ENCODE data around the gene PPARG.
"Not testable (repeated sequence)": the region's sequence is repeated elsewhere in the genome, so short reads cannot be mapped to it uniquely, and the experiment has no call there.

PPARG gene

GRCh38 chr3:12278566-12278965 lies 10.3 kb upstream of the PPARG start:
- DNase-seq (ENCODE audit: low read depth) = no peak
- H3K4me3 ChIP-seq (ENCODE audit: low read depth, low read length) = no peak overlapping the region
- in situ Hi-C loops (cut with HindIII; ENCODE audit: low sequenced_read_pairs) = no loop called here
- no peak for TF ChIP-seq CTCF (IDR thresholded peaks at IDR 0.05; ENCODE audit: low read depth, low read length, missing control alignments)

- in situ Hi-C loops (cut with HindIII; ENCODE audit: low sequenced_read_pairs) = no loop called here
- DNase-seq (ENCODE audit: low read depth) = no peak
- no peak for TF ChIP-seq CTCF (IDR thresholded peaks at IDR 0.05; ENCODE audit: low read depth, low read length, missing control alignments)
- H3K4me3 ChIP-seq (ENCODE audit: low read depth, low read length) = no peak overlapping the region
Measured at GRCh38 chr3:12279591-12280326, 9.1 kb upstream of the PPARG start.

GRCh38 chr3:12280357-12280806 lies 8.5 kb upstream of the PPARG start:
- H3K4me3 ChIP-seq (ENCODE audit: low read depth, low read length) = no peak overlapping the region
- in situ Hi-C loops (cut with HindIII; ENCODE audit: low sequenced_read_pairs) = no loop called here
- TF ChIP-seq CTCF (IDR thresholded peaks at IDR 0.05; ENCODE audit: low read depth, low read length, missing control alignments) = no peak
- no peak for DNase-seq (ENCODE audit: low read depth)

GRCh38 chr3:12284591-12284990 lies 4.3 kb upstream of the PPARG start:
- H3K4me3 ChIP-seq (ENCODE audit: low read depth, low read length) = no peak overlapping the region
- in situ Hi-C loops (cut with HindIII; ENCODE audit: low sequenced_read_pairs) = no loop called here
- DNase-seq (ENCODE audit: low read depth) = no peak
- no peak for TF ChIP-seq CTCF (IDR thresholded peaks at IDR 0.05; ENCODE audit: low read depth, low read length, missing control alignments)

- in situ Hi-C loops (cut with HindIII; ENCODE audit: low sequenced_read_pairs) = no loop called here
- H3K4me3 ChIP-seq (ENCODE audit: low read depth, low read length) = no peak overlapping the region
- no peak for DNase-seq (ENCODE audit: low read depth)
- TF ChIP-seq CTCF (IDR thresholded peaks at IDR 0.05; ENCODE audit: low read depth, low read length, missing control alignments) = no peak
Measured at GRCh38 chr3:12285003-12285555, 3.8 kb upstream of the PPARG start.

GRCh38 chr3:12285779-12286178 lies 3.1 kb upstream of the PPARG start:
- DNase-seq (ENCODE audit: low read depth); H3K4me3 ChIP-seq (ENCODE audit: low read depth, low read length); in situ Hi-C loops (cut with HindIII; ENCODE audit: low sequenced_read_pairs): not testable (repeated sequence)

GRCh38 chr3:12286504-12286903 lies 2.4 kb upstream of the PPARG start:
- TF ChIP-seq CTCF (IDR thresholded peaks at IDR 0.05; ENCODE audit: low read depth, low read length, missing control alignments) = no peak
- in situ Hi-C loops (cut with HindIII; ENCODE audit: low sequenced_read_pairs) = no loop called here
- no peak for DNase-seq (ENCODE audit: low read depth)
- H3K4me3 ChIP-seq (ENCODE audit: low read depth, low read length) = no peak overlapping the region

Data from astrocyte of the cerebellum (primary cell).